ENCODE data around the gene PLA2G12B. TPM values are rescaled to one million over a fixed set of nuclear protein-coding genes. Genes with fewer than 3 reads are reported as not detected.
"Not testable (repeated sequence)": the region's sequence is repeated elsewhere in the genome, so short reads cannot be mapped to it uniquely, and the experiment has no call there.

PLA2G12B gene
- total RNA-seq, 1 donor from 2014 or later, result not detected

DNA sequence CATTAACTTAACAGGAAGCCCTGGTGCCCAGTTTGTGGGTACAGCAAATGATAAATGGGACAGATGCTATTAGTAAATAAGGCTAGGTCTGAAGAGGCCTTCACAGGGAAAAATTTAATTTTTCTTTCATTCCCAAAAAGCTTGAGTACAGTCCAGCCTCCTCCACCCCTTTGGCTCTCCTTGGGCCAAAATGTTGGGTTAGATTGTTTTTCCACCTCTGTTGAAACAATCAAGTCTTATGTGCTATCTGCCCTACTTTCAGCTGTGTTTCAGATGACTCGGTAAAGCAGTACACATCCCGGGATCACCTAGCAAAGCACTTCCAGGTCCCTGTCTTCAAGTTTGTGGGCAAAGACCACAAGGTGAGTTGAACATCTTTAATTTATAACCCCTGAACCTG, 24.3 kb downstream of the PLA2G12B start:
- no peak overlapping the region for H3K27ac Mint-ChIP-seq (ENCODE audit: unreplicated experiment)
- H3K36me3 Mint-ChIP-seq (ENCODE audit: low read depth), result no peaks in the 10 kb centered on the region
- H3K4me1 Mint-ChIP-seq, result no peaks in the 10 kb centered on the region
- DNase-seq (ENCODE audit: low read depth, low spot score), result no peak
- no peaks in the 10 kb centered on the region for H3K9me3 Mint-ChIP-seq
- no peaks in the 10 kb centered on the region for H3K27me3 Mint-ChIP-seq (ENCODE audit: low read depth)
- TF ChIP-seq CTCF (conservative IDR thresholded peaks at IDR 0.05), result no peak
- no peak overlapping the region for H3K4me3 Mint-ChIP-seq

DNA sequence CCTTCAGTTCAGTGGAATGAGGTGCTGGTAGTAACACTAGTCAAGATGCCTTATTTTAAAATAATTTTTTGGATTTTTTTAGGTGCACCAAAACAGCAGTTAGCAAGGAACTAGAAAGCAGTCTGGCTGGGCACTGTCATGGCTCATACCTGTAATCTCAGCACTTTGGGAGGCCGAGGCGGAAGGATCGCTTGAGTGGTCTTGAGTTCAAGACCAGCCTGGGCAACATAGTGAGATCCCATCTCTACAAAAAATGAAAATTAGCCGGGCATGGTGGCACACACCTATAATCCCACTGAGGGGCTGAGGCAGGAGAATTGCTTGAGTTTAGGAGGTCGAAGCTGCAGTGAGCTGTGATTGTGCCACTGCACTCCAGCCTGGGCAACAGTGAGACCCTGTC, 25.8 kb downstream of the PLA2G12B start:
- no peaks in the 10 kb centered on the region for H3K9me3 Mint-ChIP-seq
- no peak for DNase-seq (ENCODE audit: low read depth, low spot score)
- no peak overlapping the region for H3K27ac Mint-ChIP-seq (ENCODE audit: unreplicated experiment)
- no peaks in the 10 kb centered on the region for H3K4me1 Mint-ChIP-seq
- TF ChIP-seq CTCF (conservative IDR thresholded peaks at IDR 0.05), result no peak
- no peak overlapping the region for H3K4me3 Mint-ChIP-seq
- H3K36me3 Mint-ChIP-seq (ENCODE audit: low read depth), result no peaks in the 10 kb centered on the region
- no peaks in the 10 kb centered on the region for H3K27me3 Mint-ChIP-seq (ENCODE audit: low read depth)

GRCh38 chr10:72927485-72927884, 27.1 kb downstream of the PLA2G12B start:
- no peak overlapping the region for H3K27ac Mint-ChIP-seq (ENCODE audit: unreplicated experiment)
- H3K9me3 Mint-ChIP-seq, result peaks cover under 1% of the 10 kb centered on the region
- H3K4me3 Mint-ChIP-seq, result no peak overlapping the region
- TF ChIP-seq CTCF (conservative IDR thresholded peaks at IDR 0.05), result no peak
- no peak for DNase-seq (ENCODE audit: low read depth, low spot score)
- no peaks in the 10 kb centered on the region for H3K4me1 Mint-ChIP-seq
- H3K27me3 Mint-ChIP-seq (ENCODE audit: low read depth), result no peaks in the 10 kb centered on the region
- no peaks in the 10 kb centered on the region for H3K36me3 Mint-ChIP-seq (ENCODE audit: low read depth)

- no peak for DNase-seq (ENCODE audit: low read depth, low spot score)
- Mint-ChIP-seq H3K27ac (ENCODE audit: unreplicated experiment) (no peak overlapping the region), H3K36me3 (ENCODE audit: low read depth) (peaks cover 5% of the 10 kb centered on the region), H3K27me3 (ENCODE audit: low read depth) (no peaks in the 10 kb centered on the region), H3K4me3 (no peak overlapping the region), H3K4me1 (no peaks in the 10 kb centered on the region), H3K9me3 (peaks cover 5% of the 10 kb centered on the region)
- no peak for TF ChIP-seq CTCF (conservative IDR thresholded peaks at IDR 0.05)
Observed at GRCh38 chr10:72925951-72926465, 28.6 kb downstream of the PLA2G12B start.

GRCh38 chr10:72924351-72924750, 30.3 kb downstream of the PLA2G12B start:
- Mint-ChIP-seq H3K4me3 (no peak overlapping the region), H3K36me3 (ENCODE audit: low read depth) (peaks cover 10% of the 10 kb centered on the region), H3K27me3 (ENCODE audit: low read depth) (peaks cover 5% of the 10 kb centered on the region), H3K4me1 (no peaks in the 10 kb centered on the region), H3K27ac (ENCODE audit: unreplicated experiment) (no peak overlapping the region), H3K9me3 (peaks cover 8% of the 10 kb centered on the region)
- TF ChIP-seq CTCF (conservative IDR thresholded peaks at IDR 0.05), result no peak
- no peak for DNase-seq (ENCODE audit: low read depth, low spot score)

DNA sequence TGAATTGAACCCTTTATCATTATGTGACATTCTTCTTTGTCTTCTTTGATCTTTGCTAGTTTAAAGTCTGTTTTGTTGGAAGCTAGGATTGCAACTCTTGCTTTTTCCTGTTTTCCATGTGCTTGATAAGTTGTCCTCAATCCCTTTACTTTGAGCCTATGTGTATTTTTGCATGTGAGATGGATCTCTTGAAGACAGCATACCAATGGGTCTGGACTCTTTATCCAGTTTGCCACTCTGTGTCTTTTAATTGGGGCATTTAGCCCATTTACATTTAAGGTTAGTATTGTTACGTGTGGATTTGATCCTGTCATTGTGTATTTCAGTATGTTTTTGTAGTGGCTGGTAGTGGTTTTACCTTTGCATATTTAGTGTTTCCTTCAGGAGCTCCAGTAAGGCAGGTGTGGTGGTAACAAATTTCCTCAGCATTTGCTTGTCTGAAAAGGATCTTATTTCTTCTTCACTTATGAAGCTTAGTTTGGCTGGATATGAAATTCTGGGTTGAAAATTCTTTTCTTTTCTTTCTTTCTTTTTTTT, 33.4 kb downstream of the PLA2G12B start:
- H3K4me1 Mint-ChIP-seq; H3K9me3 Mint-ChIP-seq; DNase-seq (ENCODE audit: low read depth, low spot score); H3K27ac Mint-ChIP-seq (ENCODE audit: unreplicated experiment); H3K27me3 Mint-ChIP-seq (ENCODE audit: low read depth); H3K36me3 Mint-ChIP-seq (ENCODE audit: low read depth); H3K4me3 Mint-ChIP-seq: not testable (repeated sequence)

Data from neural crest cell (in vitro differentiated cells).